ENCODE results near the gene RUSF1. TPM values are rescaled to one million over a fixed set of nuclear protein-coding genes. Genes with fewer than 3 reads are reported as not detected.

RUSF1 gene
- total and polyA plus RNA-seq, 9 of the 15 experiments (the other 6 are each of a cell fraction or from before 2014, with no cell fraction given), result 0.80 to 52.8 (median 27.6) TPM

DNA sequence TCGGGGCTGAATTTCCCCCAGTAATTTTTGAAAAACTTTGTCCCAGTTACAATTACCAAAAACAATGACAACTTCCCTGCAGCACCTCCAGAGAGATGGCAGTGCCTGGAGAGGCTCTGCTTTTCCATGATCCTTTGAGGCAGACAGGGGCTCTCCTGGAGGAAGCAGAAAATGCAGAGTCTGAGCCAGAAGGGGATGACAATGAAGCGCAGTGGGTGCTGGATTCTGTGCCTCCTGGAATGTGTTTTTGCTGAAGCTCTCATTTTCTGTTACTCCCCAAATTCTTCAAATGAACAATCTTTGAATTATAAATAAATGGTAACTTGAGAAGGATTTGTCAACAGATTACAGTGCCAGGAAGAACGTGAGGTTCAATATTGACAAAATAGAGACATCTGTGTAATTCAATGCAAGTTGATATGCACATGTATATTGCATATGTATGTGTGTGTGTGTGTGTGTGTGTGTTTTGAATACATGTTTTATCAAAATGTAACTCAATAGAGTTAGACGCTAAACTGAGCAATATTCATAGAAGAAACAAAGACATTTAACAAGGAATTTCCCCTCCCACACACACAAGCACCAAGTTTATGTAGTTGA, 9.7 kb upstream of the RUSF1 start:
- TF ChIP-seq, protein P1, sequence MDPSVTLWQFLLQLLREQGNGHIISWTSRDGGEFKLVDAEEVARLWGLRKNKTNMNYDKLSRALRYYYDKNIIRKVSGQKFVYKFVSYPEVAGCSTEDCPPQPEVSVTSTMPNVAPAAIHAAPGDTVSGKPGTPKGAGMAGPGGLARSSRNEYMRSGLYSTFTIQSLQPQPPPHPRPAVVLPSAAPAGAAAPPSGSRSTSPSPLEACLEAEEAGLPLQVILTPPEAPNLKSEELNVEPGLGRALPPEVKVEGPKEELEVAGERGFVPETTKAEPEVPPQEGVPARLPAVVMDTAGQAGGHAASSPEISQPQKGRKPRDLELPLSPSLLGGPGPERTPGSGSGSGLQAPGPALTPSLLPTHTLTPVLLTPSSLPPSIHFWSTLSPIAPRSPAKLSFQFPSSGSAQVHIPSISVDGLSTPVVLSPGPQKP (CRISPR knock-in tag; IDR thresholded peaks at IDR 0.05), result no peak
- no peak for TF ChIP-seq TAF15 (IDR thresholded peaks at IDR 0.05; ENCODE audit: low read depth, low read length)

DNA sequence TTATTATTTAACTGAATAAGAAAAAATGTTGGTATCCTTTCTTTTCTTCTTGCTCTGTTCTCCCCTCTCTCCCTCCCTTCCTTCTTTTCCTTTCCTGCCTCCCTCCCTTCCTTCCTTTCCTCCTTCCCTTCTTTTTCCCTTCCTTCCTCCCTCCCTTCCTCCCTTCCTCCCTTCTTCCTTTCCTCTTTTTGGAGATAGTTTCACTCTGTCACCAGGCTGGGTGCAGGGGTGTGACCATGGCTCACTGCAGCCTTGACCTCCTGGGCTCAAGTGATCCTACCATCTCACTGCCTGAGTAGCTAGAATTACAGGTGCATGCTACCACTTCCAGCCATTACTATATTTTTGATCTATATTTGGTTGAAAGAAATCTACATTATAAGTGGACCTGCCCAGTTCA, 5.7 kb upstream of the RUSF1 start:
- ATAC-seq, result no peak
- Histone ChIP-seq H3K79me2 (ENCODE audit: control insufficient read depth, insufficient read depth, low read length) (peaks cover 11% of the 10 kb centered on the region), H3K9me1 (ENCODE audit: control insufficient read depth, insufficient read depth, low read length) (no peaks in the 10 kb centered on the region), H3K27me3 (ENCODE audit: control insufficient read depth in 2 of 2, insufficient read depth in 2 of 2, low read length in 2 of 2) (no peaks in the 10 kb centered on the region), H4K20me1 (replicated peaks; ENCODE audit: control insufficient read depth, insufficient read depth, low read length) (no peaks in the 10 kb centered on the region), H3K4me3 (no peak overlapping the region), H3K4me2 (ENCODE audit: insufficient read depth, low read length) (no peak overlapping the region), H3K9ac (ENCODE audit: insufficient read depth in 1 of 2, low read depth in 2 of 2, low read length in 2 of 2) (no peak overlapping the region), H3K9me3 (replicated peaks; ENCODE audit: control insufficient read depth, insufficient read depth, low read depth, low read length) (peaks cover 5% of the 10 kb centered on the region; the same call in 1 of the 2 replicates), H3K27ac (ENCODE audit: extremely low read depth, low read depth, low read length) (no peak overlapping the region), H3K36me3 (ENCODE audit: control insufficient read depth, insufficient read depth, low read length) (no peaks in the 10 kb centered on the region; the same call in 2 of the 3 replicates), H2AFZ (ENCODE audit: low read depth, low read length) (no peak overlapping the region), H3K4me1 (replicated peaks in 1 of 2; ENCODE audit: control insufficient read depth in 2 of 2, insufficient read depth in 2 of 2, low read length in 2 of 2) (peaks cover 7 to 8% of the 10 kb centered on the region in 2 experiments; a peak in 3 of 5 replicates)
- TF ChIP-seq TBL1XR1 (IDR thresholded peaks at IDR 0.05; ENCODE audit: low read length in 2 of 2), result no peak
- no peak for TF ChIP-seq ZNF592 (IDR thresholded peaks at IDR 0.05)
- TF ChIP-seq CCAR2 (IDR thresholded peaks at IDR 0.05; ENCODE audit: low read depth, low read length), result no peak
- no peak for TF ChIP-seq SIX5 (IDR thresholded peaks at IDR 0.05; ENCODE audit: borderline replicate concordance in 1 of 2, insufficient read depth in 1 of 2, low read depth in 1 of 2, low read length in 2 of 2)
- TF ChIP-seq NFE2 (IDR thresholded peaks at IDR 0.05; ENCODE audit: low read depth), result no peak
- TF ChIP-seq SREBF1 (IDR thresholded peaks at IDR 0.05; ENCODE audit: borderline replicate concordance, low read depth, low read length), result no peak
- intact Hi-C loops (cut with micrococcal nuclease), result no loop called here
- no TSS peak for BruUV-seq (replicated peaks)
- in situ Hi-C loops (cut with MboI), result no loop called here
- ChIA-PET CTCF (ENCODE audit: low intra/inter-chr PET ratio) (no interaction called here), POLR2A (interaction anchor here (0.6 kb wide), 1 partner anchor 9 kb away, joined by 4 read pairs; no protein-coding TSS in a partner anchor)
- DNase-seq (ENCODE audit: extremely low read depth in 1 of 4, low spot score in 3 of 4), result no peak
- no peak for FAIRE-seq

More for the DNA sequence above, 9.7 kb upstream of the RUSF1 start:
- no peak overlapping the region for H2AFZ ChIP-seq (ENCODE audit: low read depth, low read length)
- no peak overlapping the region for H3K9ac ChIP-seq (ENCODE audit: insufficient read depth in 1 of 2, low read depth in 2 of 2, low read length in 2 of 2)
- H3K4me1 ChIP-seq (replicated peaks in 1 of 2; ENCODE audit: control insufficient read depth in 2 of 2, insufficient read depth in 2 of 2, low read length in 2 of 2), result peaks cover 0 to 11% of the 10 kb centered on the region in 2 experiments; a peak in 2 of 5 replicates
- no peaks in the 10 kb centered on the region for H4K20me1 ChIP-seq (replicated peaks; ENCODE audit: control insufficient read depth, insufficient read depth, low read length)
- no peaks in the 10 kb centered on the region for H3K36me3 ChIP-seq (ENCODE audit: control insufficient read depth, insufficient read depth, low read length)
- no peaks in the 10 kb centered on the region for H3K27me3 ChIP-seq (ENCODE audit: control insufficient read depth in 2 of 2, insufficient read depth in 2 of 2, low read length in 2 of 2)
- H3K79me2 ChIP-seq (ENCODE audit: control insufficient read depth, insufficient read depth, low read length), result no peaks in the 10 kb centered on the region
- ATAC-seq (no peak), FAIRE-seq (no peak), DNase-seq (ENCODE audit: extremely low read depth in 1 of 4, low spot score in 3 of 4) (no peak)
- POLR2A ChIA-PET, result no interaction called here
- no peak overlapping the region for H3K4me2 ChIP-seq (ENCODE audit: insufficient read depth, low read length)
- no peak overlapping the region for H3K4me3 ChIP-seq
- no peaks in the 10 kb centered on the region for H3K9me3 ChIP-seq (replicated peaks; ENCODE audit: control insufficient read depth, insufficient read depth, low read depth, low read length)
- intact Hi-C loops (cut with micrococcal nuclease) (no loop called here), in situ Hi-C loops (cut with MboI) (no loop called here)
- BruUV-seq (replicated peaks), result no TSS peak
- no peak overlapping the region for H3K27ac ChIP-seq (ENCODE audit: extremely low read depth, low read depth, low read length)
- CTCF ChIA-PET (ENCODE audit: low intra/inter-chr PET ratio), result no interaction called here
- WGBS (ENCODE audit: insufficient coverage, low coverage, missing lambda C conversion rate), result 55% methylated on average over 4 of the region's 4 CpGs
- H3K9me1 ChIP-seq (ENCODE audit: control insufficient read depth, insufficient read depth, low read length), result no peaks in the 10 kb centered on the region

All from K562 (cell line).